T-helper 17 cell (primary cell): Measurements from ENCODE around the gene MUC6. TPM values are rescaled to one million over a fixed set of nuclear protein-coding genes. Genes with fewer than 3 reads are reported as not detected.

Source experiments
- ATAC-seq: fragments of 150-1000 bp; cut with Tn5 transposase; 2 replicates; pipeline ENCODE4 v1.10.0; 2021; ENCODE audit warnings: mild to moderate bottlenecking, moderate library complexity
- DNase-seq, 3 donors: peaks; one replicate each; pipeline versions ENCODE4 v3.0.0 to v3.0.0-alpha.2; 2020 to 2021
- H3K9me3 ChIP-seq: one replicate; pipeline ENCODE4 v1.7.0; 2013; ENCODE audit warnings: low read length, mild to moderate bottlenecking; ENCODE audit not compliant: control insufficient read depth, poor library complexity, severe bottlenecking
- H3K27ac Mint-ChIP-seq: one replicate; pipeline ENCODE4 v1.8.0; 2022; ENCODE audit warnings: mild to moderate bottlenecking, moderate library complexity, mixed read lengths
- H3K27me3 Mint-ChIP-seq: one replicate; pipeline ENCODE4 v1.8.0; 2022; ENCODE audit warnings: mixed read lengths
- H3K36me3 Mint-ChIP-seq: one replicate; pipeline ENCODE4 v1.8.0; 2022; ENCODE audit warnings: low read depth, mixed read lengths
- H3K4me1 Mint-ChIP-seq: one replicate; pipeline ENCODE4 v1.8.0; 2022; ENCODE audit warnings: mild to moderate bottlenecking, mixed read lengths
- H3K4me3 Mint-ChIP-seq: one replicate; pipeline ENCODE4 v1.8.0; 2022; ENCODE audit warnings: mild to moderate bottlenecking, moderate library complexity, mixed read lengths
- total RNA-seq, 4 donors: library from RNA in 2 of 4; stranded (reverse) in 2 of 4; gene quantifications; one replicate each; pipeline ENCODE4 v1.2.3 and lab custom pipeline; 2022 to 2026

Gene MUC6
- total RNA-seq, 2 donors from 2014 or later, result not detected

DNA sequence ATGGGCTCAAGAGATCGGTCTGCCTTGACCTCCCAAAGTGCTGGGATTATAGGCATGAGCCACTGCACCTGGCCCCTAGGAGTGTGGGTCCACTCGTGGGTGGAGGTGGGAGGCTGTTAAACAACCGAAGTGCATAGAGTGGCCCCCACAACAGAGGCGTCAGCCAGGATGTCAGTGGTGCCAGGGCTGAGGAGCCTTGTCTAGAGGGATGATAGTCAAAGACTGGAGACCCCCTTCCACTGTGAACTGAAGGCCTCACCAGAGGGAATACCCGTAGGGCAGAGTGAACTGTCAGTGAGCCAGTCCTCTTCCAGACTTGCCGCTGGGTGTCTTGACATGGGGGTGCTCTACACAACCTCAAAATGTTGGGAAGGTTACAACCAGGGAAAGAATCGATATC, 72.7 kb downstream of the MUC6 start:
- H3K9me3 ChIP-seq, result no peaks in the 10 kb centered on the region
- no peaks in the 10 kb centered on the region for H3K27me3 Mint-ChIP-seq
- no peak overlapping the region for H3K27ac Mint-ChIP-seq
- H3K4me1 Mint-ChIP-seq, result peaks cover 13% of the 10 kb centered on the region
- no peak overlapping the region for H3K4me3 Mint-ChIP-seq
- H3K36me3 Mint-ChIP-seq, result peaks cover 8% of the 10 kb centered on the region
- DNase-seq (no peak), ATAC-seq (no peak)

Other genes with a start within 250 kb of the MUC6 start
- under 1 TPM in 1 of 2 donors, not detected in 1; 0.63 TPM for gene CEND1, start 246.6 kb downstream of the MUC6 start, total RNA-seq
- 10 to 100 TPM; 16.4 to 20.3 TPM for gene SLC25A22, start 238.4 kb downstream of the MUC6 start, total RNA-seq
- 10 to 100 TPM; 26.8 to 29.7 TPM for gene PIDD1, start 231.5 kb downstream of the MUC6 start, total RNA-seq
- gene RPLP2, start 226.8 kb downstream of the MUC6 start, total RNA-seq, result 1,000 to 10,000 TPM; 4,178 to 4,199 TPM
- gene PNPLA2, start 217.8 kb downstream of the MUC6 start, total RNA-seq, result 100 to 1,000 TPM; 178 to 182 TPM
- 1 to 10 TPM in 1 of 2 donors, under 1 TPM in 1; 0.47 to 1.0 TPM for gene CRACR2B, start 208.8 kb downstream of the MUC6 start, total RNA-seq
- gene CD151, start 203.8 kb downstream of the MUC6 start, total RNA-seq, result 10 to 100 TPM; 54.9 to 67.3 TPM
- gene POLR2L, start 194.2 kb downstream of the MUC6 start, total RNA-seq, result 10 to 100 TPM; 38.5 to 40.5 TPM
- 1 to 10 TPM; 2.1 to 3.0 TPM for gene TSPAN4, start 193.9 kb downstream of the MUC6 start, total RNA-seq
- 10 to 100 TPM; 23.4 to 28.8 TPM for gene CHID1, start 125.9 kb downstream of the MUC6 start, total RNA-seq
- 10 to 100 TPM; 71.1 to 74.0 TPM for gene AP2A2, start 110.8 kb downstream of the MUC6 start, total RNA-seq
- gene MUC2, start 38.2 kb upstream of the MUC6 start, total RNA-seq, result not detected
- gene MUC5AC, start 121.2 kb upstream of the MUC6 start, total RNA-seq, result not detected
- gene MUC5B, start 186.3 kb upstream of the MUC6 start, total RNA-seq, result not detected